Dermis microvascular lymphatic vessel endothelial cell (primary cell): Measurements from ENCODE around the gene PPP2R2C. TPM values are rescaled to one million over a fixed set of nuclear protein-coding genes. Genes with fewer than 3 reads are reported as not detected.

Source experiments
- DNase-seq, 2 donors: peaks; one replicate each; pipeline versions ENCODE4 v3.0.0 to v3.0.0-alpha.2; 2010; ENCODE audit warnings: low read depth in 2 of 2
- total RNA-seq: library from RNA; depleted of rRNA; stranded (reverse); fragments of >200 nt; gene quantifications from 2 replicates; pipeline ENCODE4 v1.2.1, GENCODE V29; 2014

The PPP2R2C gene
- total RNA-seq, 1 donor from 2014 or later: 0.39 TPM

DNA sequence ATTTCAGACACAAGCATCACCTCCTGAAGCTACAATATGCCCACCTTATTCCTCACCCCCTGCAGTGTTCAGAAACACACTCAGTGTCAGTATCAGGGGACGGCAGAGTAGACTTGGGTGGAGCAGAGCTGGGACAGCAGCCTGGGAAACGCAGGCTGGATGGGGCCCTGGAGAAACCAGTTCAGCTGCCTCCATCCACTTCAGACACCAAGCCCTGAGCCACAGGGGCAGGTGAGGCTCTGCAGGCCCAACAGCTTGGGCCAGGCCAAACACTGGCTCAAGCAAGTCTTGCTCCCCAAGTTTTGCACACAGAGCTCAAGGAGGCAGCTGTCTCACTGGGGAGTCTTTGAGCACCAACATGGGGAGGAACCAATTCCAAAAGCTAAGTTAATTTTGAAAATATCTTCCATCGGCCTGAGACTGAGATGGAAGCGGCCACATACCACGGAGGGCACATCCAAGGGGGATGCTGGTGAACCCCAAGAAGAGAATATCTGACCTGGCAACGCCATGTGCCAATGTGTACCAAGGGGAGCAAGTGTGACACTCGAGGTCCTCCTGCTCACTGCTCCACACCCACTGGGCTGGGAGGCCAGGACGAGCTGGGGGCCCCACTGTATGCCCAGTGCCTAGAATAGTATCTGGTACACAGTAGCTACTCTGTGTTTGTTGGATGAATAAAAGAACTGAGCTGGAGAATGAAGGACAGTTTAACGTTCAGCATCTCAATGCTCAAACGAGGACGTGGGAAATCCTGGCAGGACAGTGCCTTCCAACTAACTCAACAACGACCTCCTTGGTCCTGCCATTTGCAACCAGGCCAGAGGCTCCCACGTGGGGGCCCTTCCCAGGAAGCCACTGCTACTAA, 45.6 kb downstream of the PPP2R2C start:
- no peak for DNase-seq

DNA sequence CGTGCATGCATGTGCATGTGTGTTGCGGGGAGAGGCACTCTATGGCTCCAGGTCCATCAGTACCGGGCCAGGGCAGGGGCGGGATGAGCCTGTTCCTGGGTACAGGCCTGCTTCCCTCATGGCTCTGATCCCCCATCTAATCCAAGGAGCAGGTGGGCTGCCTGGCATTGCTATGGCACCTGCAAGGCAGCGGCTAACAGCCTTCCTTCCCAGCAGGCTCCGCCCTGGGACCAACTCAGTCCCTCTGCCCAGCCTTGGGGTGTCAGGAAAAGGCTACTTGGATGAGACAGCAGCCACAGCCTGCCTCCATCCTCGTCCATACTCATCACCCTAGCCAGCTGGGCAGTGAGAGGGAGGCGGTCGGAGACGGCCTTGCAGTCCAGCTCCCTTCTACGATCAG, 46.5 kb downstream of the PPP2R2C start:
- DNase-seq: no peak

DNA sequence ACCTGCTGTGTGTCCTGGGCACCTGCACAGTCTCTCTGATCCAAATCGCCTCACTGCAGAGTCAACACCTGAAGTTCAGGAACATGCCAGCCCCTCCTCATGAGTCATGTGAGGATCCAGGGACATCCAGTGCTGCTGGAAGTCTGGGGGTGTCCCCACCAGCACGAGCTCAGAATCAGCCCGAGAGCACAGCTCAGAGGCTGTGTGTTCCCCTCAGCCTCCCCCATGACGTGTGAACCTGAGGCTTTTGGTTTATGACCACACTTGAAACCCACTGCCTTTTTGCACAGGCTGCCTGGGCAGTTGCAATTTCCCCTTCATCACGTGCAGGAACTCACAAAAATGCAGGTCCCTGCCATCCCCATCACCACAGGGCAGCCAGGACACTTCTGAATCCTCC, 47.1 kb downstream of the PPP2R2C start:
- DNase-seq: no peak

DNA sequence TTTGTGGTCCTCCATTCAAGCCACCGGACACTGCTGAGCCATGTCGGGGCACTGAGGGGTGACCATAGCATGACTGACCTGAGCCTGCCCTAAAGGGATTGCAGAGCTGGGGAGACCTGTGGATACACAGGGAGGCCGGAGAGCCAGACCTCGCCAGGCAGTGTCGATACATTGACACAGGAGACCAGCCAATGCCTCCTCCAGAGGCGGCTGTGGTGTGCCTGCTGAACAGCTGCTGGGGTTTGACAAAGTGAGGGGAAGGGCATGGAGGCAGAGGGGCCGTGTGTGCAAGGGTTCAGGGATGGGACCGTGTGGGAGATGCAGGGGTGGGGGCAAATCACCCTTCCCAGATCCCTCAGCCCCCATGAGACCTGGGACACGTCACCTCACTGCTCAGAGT, 48.0 kb downstream of the PPP2R2C start:
- no peak for DNase-seq

DNA sequence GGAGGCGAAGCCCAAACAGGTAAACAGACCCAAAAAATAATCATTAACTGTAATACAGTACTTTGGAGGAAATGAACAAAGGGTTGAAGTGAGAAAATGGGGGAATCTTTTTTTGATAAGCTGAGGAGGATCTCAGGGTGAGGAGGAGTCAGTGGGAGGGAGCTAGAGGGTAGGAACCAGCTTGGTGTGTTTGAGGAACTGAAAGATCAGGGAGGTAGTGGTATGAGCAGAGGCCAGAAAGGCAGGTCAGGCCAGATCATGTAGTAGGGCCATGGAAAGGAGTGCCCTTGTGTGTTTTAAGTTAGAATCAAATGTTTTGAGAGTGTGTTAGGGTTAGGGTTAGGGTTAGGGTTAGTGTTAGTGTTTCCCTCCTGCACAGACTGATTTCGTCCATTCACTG, 48.8 kb downstream of the PPP2R2C start:
- no peak for DNase-seq

DNA sequence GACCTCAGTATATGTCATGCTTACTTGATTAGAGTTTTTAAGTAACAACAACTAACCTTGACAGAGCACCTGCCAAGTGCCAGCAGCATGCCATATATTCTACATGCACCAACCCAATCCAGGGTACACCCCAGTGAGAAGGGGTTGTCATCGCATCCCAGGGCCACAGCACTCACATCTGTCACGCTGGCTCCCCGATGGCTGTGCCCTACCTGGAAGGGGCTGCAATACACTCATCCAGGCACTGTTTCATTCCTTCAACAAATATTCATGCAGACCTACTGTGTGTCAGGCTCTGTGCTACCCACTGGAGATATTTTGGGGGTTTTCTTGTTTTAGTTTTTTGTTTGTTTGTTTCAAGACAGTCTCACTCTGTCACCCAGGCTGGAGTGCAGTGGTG, 49.5 kb downstream of the PPP2R2C start:
- no peak for DNase-seq

DNA sequence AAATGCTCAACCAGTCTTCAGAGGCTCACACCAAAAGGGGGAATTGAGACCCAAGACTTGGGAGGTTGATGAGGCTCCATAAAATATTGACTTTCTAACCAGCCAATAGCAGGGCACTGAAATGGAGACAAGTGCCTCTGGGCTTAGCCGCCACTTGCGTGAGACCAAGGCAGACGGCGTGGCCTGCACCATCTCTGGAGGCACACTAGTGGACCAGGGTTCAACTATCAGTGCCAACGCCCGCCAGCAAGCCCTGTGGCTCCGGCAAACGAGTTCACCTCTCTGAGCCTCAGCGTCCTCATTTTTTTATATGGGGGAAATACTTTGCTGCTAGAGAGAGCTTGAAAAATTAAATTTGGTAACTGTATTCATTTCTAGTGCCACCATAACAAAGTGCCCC, 50.3 kb downstream of the PPP2R2C start:
- DNase-seq: no peak

DNA sequence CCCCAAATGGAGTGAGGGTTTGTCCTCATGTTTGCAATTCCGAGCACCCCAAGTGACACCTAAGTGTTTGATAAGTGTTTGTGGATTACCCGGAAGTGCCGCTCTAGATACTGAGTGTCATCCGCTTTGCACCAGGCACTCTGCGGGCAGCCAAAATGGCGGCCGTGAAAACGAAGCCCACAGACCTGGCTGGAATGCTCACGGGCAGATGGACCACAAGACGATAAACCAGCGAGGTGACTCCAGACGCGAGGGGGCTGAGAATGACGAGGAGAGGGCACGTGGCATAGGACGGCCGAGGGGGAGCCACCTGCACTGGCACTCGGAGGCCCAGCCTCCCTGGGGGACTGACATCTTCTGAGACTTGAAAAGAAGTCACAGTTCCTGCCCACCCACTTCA, 51.0 kb downstream of the PPP2R2C start:
- DNase-seq: no peak

DNA sequence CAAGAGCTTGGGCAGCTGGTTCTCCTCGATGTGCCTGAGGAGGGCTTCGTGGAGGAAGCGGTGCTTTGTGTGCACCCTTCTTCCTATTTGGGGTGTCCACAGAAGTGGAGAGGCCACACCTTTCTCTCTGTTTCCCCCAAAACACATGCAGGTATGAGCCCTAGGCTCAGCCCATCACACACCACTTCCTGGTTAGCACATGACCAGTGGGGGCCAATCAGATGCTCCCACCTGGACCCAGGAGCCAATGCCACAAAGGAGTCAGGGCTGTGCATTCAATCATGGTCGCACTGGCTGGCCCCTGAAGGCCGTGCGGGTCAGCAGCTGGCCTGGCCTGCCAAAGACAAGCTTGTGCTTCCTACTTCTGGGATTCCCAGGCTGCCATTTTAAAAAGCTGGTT, 51.4 kb downstream of the PPP2R2C start:
- no peak for DNase-seq

DNA sequence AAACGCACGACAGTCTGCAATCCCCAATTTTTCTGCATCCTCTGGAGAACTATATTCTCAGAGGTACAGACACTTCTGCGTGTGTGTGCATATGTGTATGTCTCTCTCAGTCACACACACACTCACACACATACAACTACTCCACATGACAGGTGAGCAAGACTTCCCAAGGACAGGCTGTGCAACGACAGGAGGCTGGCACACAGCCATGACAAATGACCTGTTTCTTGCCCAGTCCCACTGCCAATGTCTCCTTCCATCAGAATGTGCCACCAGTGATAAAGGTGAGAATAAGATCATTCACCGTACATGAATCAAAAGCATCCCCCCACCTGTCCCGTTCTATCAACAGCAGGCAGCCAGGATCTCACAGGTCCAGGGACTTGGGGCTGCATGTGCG, 52.4 kb downstream of the PPP2R2C start:
- DNase-seq: no peak

DNA sequence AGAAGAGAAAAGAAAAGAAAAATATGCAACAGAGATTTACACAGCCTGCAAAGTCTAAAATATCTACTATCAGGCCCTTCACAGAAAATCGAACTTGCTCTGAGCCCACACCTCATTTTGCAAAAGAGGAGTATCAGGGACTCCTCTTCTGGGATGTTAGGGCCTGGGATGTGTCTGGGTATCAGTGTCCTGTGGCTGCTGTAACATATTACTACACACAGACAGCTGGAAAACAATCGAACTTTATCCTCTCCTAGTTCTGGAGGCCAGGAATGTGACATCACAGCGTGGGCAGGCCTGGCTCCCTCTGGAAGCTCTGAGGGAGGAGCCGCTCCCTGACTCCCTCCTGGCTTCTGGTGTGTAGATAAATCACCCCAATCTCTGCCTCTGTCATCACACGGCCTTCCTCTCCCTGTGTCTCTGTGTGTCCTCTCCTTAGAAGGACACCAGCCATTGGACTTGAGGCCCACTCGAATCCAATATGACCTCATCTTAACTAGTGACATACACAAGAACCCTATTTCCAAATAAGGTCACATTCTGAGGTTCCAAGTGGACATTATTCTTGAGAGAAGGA, 52.9 kb downstream of the PPP2R2C start:
- no peak for DNase-seq

DNA sequence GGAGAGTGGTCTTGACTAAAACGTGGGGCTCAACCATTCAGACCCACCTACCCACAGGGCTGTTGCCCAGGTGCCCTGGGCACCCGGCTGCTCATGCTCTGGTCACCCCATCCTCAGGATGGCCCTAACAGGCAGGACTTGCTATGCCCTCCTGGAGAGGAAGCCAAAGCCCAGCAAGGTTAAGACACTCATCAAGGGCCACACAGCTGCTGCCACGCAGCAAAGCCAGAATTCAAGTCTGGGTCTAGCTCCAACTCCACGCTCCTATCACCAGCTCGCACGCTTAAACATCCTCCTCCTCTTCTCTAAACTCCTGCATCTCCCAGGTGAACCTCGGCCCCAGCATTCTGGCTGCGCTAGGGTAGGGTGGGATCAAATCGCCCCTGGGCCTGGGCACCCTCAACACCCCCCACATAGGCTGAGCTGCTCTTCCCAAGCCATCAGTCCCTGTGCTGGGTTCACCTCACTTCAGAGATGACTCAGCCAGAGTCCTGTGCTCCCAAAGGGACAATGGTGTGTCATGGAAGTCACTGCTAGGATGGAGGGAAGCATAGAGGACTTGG, 54.1 kb downstream of the PPP2R2C start:
- DNase-seq: no peak

DNA sequence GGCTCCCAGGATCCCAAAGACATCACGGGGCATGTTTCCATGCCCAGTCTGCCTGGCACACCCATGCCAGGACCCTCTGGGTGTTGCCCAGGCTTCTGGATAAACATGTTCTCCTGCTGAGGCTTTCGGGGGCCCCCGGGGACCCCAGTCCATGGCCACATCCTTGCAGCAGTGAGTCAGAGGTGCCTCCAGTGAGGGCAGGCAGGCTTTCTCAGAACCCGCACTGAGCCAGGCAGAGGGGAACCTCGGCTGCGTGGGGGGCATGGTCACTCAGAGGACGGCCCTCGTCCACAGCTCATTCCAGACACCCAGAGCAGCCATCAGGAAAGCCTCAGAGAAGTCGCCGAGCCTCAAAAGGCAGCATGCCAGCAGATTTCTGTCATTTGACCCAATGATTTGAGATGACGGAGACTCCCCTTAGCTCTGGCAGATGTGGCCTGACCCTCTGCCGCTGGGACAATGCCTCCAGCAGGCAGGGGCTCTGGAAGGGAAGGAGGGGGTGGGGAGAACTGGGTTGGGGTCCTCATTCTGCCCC, 54.8 kb downstream of the PPP2R2C start:
- DNase-seq: no peak

DNA sequence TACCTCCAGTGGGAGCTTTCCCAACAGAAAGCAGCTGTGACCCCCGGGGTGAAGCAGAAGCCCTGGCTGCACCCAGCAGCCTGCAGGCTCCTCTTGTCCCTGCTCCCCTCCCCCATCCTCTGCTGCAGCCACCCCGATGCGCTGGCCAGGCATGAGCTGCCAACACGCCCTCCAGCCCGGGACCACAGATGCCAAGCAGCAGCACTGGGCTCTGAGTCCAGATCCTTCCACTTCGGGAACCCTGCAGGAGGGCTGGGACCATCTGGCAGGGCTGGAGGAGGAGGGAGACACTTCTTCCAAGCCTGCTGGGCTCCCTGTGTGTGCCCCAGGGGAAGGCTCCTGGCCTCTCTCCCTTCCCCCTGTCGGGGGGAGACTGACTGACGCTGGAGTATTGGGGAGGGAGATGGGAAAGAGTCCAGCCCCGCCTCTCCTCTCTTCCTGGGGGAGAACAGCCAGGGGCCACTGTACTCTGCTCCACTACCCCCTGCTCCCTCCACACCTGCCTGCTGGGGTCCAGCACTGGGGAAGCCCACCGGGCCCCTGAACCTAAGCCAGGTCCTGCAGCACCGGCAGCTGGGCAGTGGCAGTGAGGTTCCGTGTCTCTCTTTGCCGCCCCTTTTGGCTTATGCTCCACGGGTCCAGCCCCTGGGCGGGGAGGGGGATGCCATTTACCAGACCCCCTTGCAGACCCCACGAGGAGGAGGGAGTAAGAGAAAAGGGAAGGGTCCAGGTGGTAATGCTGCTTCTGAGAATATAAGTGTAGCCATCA, 55.7 kb downstream of the PPP2R2C start:
- no peak for DNase-seq

DNA sequence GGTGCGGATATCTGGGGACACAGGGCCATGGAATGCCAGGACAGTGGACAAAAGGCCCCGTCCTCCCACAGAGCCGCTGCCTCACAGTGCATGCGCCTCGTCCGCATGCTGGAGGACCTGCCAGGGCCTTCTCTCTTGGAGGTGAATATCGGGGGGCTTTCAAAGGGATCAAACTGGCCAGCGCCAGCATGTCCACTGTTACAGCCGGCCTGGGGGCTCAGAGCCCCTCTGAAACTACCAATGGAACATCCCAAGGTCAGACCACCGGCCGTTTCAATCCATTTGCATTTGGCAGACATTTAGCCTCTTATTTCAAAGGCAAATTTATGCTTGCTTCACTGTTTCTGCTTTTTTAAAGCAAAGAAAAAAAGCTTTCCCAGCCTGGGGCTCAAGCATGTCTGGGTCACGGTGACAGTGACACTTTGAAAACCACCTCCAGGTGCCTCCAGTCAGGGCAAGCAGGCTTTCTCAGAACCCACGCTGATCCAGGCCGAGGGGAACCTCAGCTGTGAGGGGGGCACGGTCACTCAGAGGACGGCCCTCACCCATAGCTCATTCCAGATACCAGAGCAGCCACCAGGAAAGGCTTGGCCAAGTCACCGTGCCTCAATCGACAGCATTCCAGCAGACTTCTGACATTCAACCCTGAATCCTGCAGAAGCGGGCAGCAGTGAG, 57.2 kb downstream of the PPP2R2C start:
- no peak for DNase-seq

DNA sequence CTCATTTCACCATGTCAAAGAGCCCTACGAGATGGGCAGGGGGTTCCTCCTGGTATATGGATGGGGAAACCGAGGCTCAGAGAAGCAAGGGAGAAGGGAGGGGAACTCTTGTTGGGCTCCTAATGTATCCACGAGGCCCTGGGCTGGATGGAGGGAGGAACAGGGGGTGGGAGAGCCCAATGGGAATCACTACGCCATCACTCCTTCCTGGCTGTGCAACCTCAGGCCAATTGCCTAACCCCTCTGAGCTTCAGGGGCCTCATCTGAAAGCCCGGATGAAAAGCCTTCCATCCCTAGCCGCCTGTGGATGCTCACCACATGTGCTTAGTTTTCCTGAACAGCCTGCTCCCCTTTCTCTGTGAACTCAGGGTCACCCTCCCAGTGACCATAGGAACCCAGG, 57.8 kb downstream of the PPP2R2C start:
- DNase-seq: no peak

DNA sequence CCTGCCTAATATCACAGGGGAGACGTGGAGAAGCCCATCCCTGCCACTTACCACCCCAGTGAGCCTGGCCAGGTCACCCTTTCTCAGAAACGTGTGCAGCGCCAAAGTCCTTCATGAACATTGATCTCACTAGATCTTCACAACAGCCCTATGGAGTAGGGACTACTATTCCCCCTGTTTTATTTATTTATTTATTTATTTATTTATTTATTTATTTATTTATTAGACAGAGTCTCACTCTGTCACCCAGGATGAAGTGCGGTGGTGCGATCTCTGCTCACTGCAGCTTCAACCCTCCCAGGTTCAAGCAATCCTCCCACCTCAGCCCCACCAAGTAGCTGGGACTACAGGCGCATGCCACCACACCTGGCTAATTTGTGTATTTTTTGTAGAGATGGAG, 61.8 kb downstream of the PPP2R2C start:
- no peak for DNase-seq

DNA sequence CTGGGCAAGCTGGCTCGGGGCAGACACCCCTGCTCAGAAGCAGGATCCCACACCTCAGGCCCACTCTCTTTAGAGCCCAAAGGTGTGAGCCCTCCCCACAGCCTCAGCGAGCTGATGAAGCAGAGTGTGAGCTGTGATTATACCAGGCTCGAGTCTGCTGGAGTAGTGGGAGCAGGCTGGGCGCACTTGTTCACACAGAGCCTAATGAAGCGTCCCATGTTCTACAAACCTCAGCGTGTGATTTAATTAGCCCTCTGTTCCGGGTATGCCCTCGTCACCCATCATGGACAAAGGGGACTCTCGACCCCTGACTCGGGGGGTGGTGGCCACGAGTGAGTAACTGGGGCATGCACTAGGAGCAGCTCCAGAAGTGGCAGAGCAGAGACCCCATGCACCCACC, 62.3 kb downstream of the PPP2R2C start:
- no peak for DNase-seq

DNA sequence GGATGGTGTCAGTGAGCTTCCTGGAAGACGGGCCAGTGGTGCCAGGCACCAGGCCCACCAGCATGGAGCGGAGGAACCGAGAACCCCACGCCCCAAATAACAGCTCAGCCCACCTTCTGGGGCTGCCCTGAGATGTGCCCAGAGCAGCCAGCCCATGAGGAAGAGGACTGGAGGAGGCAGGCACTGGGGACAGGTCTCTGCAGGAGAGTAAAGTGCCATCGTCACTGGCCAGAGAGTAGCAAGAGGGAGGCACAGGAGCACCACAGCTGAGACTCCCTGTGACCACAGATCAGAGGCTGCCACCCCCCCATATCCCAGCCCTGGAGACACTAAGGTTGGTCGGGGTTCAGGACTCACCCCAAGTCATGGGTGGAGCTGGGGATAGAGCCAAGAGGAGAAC, 63.0 kb downstream of the PPP2R2C start:
- no peak for DNase-seq

DNA sequence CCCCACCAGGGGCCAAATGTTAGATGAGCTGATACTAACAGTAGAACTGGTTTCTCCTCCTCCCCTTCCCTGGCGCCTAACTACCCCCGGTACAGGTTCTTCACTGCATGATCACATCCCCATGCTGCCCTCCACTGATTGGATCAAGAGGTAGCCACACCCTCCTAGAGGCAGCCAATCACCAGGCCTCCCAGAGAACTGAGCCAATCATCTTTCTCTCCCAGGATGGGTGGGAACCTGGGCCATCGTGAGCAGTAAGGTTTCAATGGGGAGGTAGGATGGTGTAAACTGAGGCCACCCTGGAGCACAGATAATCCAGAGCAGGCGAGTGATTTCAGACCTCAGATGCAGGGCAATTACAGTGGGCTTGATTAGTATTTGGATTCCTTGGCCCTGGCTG, 64.2 kb downstream of the PPP2R2C start:
- DNase-seq: no peak

DNA sequence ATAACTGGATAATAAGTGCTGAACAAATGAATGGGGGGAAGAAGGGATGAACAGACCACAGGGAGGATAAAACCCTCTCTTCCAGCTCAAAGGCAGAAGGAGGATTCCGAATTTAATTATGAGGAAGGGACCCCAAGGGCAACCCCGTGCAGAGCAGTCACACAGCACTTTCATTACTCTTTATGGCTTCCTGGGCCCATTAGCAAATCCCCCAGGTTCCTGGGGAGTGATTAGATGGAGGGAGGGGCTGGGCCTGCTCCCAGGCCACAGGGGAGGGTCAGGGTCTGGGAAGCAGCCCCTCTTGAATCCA, 67.1 kb downstream of the PPP2R2C start:
- DNase-seq: no peak
